Measurements from ENCODE around the gene ABHD8.

- TF ChIP-seq CTCF (IDR thresholded peaks at IDR 0.05) (no peak), RELA (CRISPR knock-in tag; IDR thresholded peaks at IDR 0.05; ENCODE audit: borderline replicate concordance) (no peak), IRF2 (CRISPR knock-in tag; IDR thresholded peaks at IDR 0.05; ENCODE audit: borderline replicate concordance, low read depth) (no peak), ETV6 (CRISPR knock-in tag; IDR thresholded peaks at IDR 0.05) (no peak), NFE2L1 (CRISPR knock-in tag; IDR thresholded peaks at IDR 0.05) (no peak)
These were observed 38.6 kb upstream of the ABHD8 start for GRCh38 chr19:17341845-17342244.

Data from WTC11 (cell line).